Fibroblast of the conjunctiva (primary cell): Measurements from ENCODE around the gene HOOK1.

Source experiments
- DNase-seq: peaks from one replicate; pipeline ENCODE4 v3.0.0-alpha.2; 2010; ENCODE audit warnings: low read depth

Gene HOOK1

GRCh38 chr1:59814901-59815825 is at the start of gene HOOK1:
HOOK1 (plus strand) TSS chr1:59814949; CDS start chr1:59815118, 169 bp downstream.
- DNase-seq: no peak

GRCh38 chr1:59765011-59765730 is 49.6 kb upstream of the HOOK1 start:
- DNase-seq: no peak

GRCh38 chr1:59766227-59766855 is 48.4 kb upstream of the HOOK1 start:
- no peak for DNase-seq

GRCh38 chr1:59767119-59767518 is 47.6 kb upstream of the HOOK1 start:
- no peak for DNase-seq

- DNase-seq: no peak
These were observed 45.7 kb upstream of the HOOK1 start for GRCh38 chr1:59768792-59769735.

- no peak for DNase-seq
These were observed 45.0 kb upstream of the HOOK1 start for GRCh38 chr1:59769736-59770095.

- DNase-seq: no peak
These were observed 43.4 kb upstream of the HOOK1 start for GRCh38 chr1:59771361-59771760.

GRCh38 chr1:59775480-59775879 is 39.3 kb upstream of the HOOK1 start:
- DNase-seq: no peak

GRCh38 chr1:59776960-59777852 is 37.5 kb upstream of the HOOK1 start:
- no peak for DNase-seq

GRCh38 chr1:59779949-59780348 is 34.8 kb upstream of the HOOK1 start:
- no peak for DNase-seq

- no peak for DNase-seq
These were observed 25.9 kb upstream of the HOOK1 start for GRCh38 chr1:59788825-59789224.

- no peak for DNase-seq
These were observed 16.1 kb upstream of the HOOK1 start for GRCh38 chr1:59798600-59798999.

- DNase-seq: no peak
These were observed 11.2 kb upstream of the HOOK1 start for GRCh38 chr1:59803458-59804038.

- DNase-seq: no peak
These were observed 10.4 kb upstream of the HOOK1 start for GRCh38 chr1:59804301-59804700.

- no peak for DNase-seq
These were observed 9.2 kb upstream of the HOOK1 start for GRCh38 chr1:59805554-59805953.

- no peak for DNase-seq
These were observed 409 bp upstream of the HOOK1 start for GRCh38 chr1:59814180-59814900.

GRCh38 chr1:59815892-59816291 is 1.1 kb downstream of the HOOK1 start:
- DNase-seq: no peak

- no peak for DNase-seq
These were observed 1.6 kb downstream of the HOOK1 start for GRCh38 chr1:59816318-59816878.
